Ureter (tissue), 1 donor: ENCODE measurements around the gene PIRT. TPM values are rescaled to one million over a fixed set of nuclear protein-coding genes. Genes with fewer than 3 reads are reported as not detected.
"Not testable (repeated sequence)": the region's sequence is repeated elsewhere in the genome, so short reads cannot be mapped to it uniquely, and the experiment has no call there.

Source experiments
- DNase-seq: peaks from one replicate; pipeline ENCODE4 v3.0.0-alpha.2; 2020; ENCODE audit warnings: low spot score
- total RNA-seq: library from RNA; stranded (reverse); gene quantifications from one replicate; pipeline ENCODE4 v1.2.4, GENCODE V29; 2023
- donor health status: DM: yes; HTN: yes; CAD: no.

PIRT gene
- not detected for total RNA-seq

DNA sequence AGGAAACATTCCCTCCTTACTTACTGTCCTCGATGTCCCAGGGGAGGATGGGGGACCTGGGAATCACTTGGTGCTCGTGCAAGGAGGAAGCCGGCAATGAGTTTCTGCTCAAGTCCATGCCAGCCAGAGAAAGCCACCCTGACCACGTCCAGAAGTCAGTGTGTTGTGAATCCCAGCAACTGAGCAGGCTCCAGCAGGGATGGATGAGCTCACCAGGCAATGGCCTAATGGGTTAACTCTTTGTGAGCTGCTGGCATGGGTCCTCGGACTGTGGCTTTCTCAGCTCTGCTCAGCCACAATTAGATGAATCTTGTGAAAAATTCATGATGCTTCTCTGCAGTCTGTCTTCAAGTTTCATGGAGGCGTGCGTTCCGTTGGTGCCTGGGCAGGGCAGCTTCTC is at the start of gene PIRT:
TSS of gene PIRT (minus strand) at position 167 of the 400 bp plus-strand sequence. CDS start 12,442 bp downstream, outside the sequence.
- no peak for DNase-seq

DNA sequence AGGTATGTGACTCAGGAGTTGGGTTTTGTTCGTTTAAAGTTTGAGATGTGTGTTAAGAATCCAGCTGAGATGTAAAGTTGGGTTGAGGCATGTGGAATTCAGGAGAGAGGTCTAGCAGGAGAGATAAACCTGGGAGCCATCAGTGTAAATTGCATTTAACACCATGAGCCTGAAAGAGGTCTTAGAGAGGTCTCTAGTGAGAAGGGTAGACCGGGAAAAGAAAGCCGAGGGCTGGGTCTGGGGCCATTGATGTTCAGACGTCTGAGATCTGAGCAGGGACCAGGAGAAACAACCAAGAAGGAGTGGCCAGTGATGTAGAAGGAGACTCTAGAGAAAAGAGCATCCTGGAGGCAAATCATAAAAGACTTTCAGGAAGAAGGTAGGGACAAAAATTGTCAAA is 44.1 kb upstream of the PIRT start:
- no peak for DNase-seq

DNA sequence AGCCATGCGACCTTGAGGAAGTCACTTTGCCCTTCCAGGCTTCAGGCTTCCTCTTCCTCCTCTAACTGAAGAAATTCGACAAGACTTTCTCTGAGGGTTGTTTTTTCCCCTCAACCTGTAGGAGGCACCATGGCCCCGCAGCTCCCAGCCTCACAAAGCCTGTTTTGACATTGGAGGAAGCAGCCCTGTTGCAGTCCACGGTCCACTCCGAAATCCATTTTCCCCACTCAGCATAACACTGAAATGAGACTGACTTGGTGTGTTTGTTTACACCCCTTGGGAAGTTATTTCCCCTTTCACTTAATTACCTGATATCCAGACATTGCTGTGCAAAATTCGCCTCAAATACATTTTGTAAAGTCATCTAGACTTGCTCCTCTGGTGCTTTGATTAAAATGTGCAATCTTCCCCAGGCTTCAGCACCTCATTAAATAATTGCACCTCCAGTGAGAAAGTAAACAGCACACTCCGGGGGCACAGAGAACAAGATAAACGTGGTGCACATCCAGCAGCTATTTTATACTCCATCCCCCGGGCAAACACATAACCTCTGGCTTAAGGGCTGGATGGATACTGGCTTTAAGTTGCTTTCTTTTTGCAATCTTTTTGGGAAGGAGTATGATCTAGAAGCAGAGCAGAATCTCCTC is 41.4 kb upstream of the PIRT start:
- peak; percentile 63 for DNase-seq

DNA sequence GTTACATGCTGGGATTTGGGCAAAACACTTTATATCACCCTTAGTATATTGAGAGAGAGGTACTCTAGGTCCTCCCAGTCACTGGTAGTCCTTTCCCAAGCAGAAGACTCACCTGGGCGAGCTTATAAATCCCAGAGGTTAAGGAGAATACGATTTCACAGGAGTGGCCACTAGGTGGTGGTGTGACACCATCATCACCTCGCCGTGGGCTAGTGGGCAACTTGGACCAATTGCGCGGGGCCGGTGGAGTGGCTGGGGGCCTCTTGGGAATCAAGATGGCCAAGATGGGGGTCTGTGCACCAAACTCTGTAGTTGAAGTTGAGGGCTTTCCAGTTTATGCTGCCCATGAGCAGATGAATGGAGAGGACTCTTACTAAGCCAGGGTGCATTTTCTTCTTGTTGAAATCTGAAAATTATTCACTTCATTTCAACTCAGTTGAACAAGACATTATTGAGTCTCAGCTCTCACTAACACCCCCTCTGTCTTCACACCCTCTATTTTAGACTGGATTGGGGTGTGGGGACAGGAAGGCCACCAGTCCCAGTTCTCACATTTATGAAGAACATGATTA is 38.2 kb upstream of the PIRT start:
- DNase-seq: no peak

DNA sequence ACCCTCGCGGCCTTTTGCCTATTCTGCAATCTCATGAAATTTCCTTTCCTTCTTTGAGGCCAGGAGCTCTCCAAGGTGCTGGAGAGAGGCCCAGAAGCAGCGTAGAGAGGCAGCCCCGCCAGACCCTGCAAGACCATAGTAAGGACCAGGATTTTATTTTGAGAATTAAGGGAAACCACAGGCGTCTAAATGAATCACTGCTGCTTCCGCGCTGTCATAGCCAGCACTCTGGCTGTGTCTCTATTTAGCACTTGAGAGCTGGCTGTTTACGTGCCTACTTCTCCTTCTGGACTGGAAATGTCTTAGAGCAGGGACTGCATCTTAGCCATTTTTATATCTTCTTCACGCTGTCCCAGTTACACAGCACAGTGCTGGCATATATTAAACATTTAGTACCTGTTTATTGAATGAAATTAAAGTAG is 37.6 kb upstream of the PIRT start:
- DNase-seq: no peak

DNA sequence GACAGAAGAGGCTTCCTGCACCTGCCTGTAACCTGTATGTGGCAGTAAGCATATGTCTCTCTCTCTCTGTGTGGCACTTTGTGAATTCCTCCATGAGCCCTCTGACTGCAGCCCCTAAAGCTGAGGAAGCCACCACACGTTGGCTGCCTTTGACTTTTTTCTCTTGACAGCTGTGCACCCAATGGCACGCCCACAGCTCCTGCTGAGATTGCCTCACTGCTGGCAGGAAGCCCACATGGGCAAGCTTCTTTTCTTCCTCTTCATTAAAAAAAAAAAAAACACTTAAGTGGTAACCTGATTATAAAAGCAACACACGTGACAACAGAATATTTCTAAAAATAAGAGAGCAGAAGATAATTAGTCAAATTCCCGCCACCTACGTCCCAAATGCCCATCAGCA is 34.0 kb upstream of the PIRT start:
- DNase-seq: no peak

DNA sequence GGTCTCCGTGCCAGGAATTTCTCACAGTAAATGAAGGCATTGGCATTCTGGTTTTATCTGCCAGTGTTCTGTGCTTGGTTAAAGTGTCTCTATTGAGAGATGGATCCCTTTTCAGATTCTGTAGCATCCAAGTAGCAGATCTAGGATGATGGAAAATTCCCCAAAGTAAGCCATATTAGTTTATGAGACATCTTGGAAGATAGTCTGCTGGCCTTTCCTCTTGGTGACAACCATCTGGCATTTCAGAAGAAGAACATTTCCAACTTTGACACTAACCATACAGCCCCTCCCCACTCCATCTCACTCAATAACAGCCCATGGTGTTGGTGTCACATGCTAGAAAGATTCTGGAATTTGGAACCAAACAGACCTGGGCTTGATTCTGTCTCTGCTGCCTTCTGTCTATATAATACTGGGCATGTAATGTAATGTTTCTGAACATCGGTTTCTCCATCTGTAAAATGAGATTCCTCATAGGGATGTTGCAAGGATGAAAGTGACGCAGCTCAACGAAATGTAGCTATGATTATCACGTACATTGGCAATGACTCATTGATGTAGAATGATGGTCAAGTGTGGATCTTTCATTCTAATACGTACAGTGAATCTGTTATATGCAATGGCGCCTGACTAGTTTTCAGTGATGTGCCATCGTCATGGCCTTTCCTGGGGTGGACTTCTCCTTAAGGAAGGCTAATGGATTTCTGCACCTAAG is 32.6 kb upstream of the PIRT start:
- no peak for DNase-seq

DNA sequence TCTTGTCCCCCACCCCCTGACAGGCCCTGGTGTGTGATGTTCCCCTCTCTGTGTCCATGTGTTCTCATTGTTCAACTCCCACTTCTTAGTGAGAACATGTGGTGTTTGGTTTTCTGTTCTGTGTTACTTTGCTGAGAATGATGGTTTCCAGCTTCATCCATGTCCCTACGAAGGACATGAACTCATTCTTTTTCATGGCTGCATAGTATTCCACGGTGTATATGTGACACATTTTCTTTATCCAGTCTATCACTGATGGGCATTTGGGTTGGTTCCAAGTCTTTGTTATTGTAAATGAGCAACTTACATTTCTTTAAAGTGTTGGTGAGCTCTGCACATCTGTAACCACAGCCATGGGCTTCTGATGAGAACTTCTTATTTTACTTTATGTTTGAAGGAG is 30.9 kb upstream of the PIRT start:
- not testable (repeated sequence) for DNase-seq

DNA sequence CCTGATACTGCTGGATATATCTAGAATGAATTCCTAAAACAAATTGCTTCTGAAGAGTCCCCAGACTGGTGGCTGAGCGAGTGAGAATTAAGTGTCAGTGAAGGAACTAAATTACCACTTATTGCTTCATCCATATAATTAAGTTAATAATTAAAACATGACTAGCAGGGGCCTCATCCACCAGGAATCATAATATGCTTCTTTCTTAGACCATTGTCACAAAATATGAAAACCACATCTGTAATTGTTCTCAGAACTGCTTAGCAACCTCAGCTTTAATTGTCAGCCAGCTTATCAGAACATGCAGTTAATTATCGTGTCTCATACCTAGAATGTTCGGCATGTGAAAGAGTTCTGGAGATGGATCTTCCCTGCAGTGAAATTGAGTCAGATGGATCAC is 21.2 kb upstream of the PIRT start:
- DNase-seq: no peak

DNA sequence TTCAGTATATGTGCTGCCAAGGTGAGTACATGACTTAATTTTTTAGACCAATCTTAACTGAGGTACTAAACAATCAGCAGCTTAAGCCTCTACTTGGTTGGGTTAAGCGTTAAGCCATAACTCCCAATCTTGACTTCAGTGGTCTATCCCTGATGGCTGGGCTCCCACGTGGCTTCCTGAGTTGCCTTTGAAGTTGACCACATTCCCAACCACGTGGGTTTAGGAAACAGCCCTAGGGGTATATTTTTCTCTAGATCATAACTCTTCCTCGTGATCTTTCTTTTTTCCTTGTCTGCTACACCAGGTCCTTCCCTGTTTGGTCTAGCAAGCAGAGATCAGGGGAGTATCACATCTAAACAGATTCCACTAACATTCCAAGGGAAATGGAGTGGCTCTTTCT is 20.1 kb upstream of the PIRT start:
- DNase-seq: no peak

DNA sequence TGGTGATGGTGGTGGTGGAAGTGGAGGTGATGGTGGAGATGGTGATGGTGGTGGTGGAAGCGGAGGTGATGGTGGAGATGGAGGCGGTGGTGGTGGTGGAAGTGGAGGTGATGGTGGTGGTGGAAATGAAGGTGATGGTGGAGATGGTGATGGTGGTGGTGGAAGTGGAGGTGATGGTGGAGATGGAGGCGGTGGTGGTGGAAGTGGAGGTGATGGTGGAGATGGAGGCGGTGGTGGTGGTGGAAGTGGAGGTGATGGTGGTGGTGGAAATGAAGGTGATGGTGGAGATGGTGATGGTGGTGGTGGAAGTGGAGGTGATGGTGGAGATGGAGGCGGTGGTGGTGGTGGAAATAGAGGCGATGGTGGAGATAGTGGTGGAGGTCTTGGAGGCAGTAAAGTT is 8.7 kb upstream of the PIRT start:
- not testable (repeated sequence) for DNase-seq

DNA sequence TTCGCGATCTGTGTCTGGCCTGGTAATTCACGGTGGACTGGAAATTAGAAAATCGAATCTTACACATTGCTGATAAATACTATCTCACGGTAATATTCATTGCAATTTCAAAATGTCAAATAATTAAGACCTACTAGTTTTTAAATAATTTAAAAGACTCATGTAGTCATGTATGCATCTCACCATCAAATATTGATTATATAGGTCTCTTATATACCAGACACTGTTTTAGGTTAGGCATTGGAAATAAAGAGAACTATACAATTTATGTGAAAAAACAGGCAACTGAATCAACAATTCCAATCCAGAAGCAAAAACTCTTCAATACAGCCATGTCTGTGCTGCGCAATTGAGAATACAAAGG is 7.5 kb upstream of the PIRT start:
- DNase-seq: no peak

DNA sequence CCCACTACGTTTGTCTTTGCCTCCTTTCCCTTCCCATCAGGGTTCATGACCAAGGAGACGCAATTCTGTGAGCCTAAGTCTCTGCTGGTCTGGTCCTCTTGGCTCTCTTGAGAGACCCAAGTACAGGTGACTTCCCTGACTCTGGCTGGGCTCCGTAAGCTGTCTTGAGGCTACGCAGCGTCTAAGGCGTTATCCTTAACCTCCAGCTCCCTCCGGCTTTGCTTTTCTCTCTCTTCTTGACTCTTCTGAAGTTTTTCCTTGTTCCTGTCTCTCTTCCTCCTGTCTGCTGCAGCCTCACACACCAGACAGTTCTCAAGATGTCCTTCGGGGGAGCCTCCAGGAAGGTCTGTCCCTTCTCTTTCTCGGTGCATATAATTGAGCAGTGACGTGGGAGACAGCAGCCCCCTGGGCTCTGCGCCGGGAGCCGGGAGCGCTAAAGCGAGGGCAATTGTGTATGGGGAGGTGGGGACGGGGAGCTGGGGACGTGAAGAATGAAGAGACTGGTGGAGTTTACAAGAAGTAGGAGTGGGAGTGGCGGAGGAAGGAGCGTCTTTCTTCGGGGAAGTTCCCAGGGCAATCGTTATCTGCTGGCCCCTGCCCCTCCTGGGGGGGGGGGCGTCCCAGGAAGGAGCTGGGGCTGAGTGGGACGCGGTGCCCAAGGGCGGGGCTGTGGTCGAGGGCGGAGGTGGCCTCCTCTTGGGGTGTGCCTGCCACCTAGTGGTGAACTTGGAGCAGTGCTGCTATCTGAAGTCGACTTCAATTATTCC is 6.9 kb upstream of the PIRT start:
- DNase-seq: peak; percentile 86

DNA sequence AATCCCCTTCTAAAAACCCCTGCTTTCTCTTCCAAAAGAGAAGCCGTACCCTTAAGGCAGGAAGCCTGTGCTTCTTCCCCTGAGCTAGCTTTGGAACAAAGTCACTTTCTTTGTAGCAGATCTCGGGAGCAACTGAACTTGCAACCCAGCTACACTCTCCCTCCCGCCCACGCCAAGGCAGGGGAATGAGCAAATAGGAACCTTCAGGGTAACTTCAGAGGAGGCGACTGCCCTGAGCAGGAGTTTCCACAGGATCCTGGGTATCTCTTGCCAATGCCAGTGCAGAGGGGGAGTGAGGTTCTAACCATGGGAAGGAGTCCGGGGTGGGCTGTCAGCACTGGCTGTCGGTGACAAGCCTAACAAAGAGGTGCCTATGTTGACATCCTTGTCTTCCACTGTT is 5.9 kb upstream of the PIRT start:
- DNase-seq: no peak

DNA sequence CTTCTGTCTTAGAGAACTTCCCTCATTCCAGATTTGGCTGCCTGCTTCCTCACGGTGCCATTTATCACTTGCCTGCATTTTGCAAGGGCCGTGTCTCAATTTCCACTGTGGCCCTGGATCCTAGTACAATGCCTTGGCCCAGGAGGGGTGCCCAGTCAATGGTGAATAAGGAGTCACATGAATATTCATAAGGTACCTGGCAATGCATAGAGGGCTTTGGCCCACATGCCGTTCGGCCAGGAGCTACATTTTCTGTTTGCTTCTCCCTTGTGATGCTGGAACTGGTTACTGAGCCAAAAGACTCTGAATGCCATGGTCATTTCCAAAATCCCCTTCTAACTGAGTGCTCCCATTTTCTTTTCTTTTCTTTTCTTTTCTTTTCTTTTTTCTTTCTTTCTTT is 4.8 kb upstream of the PIRT start:
- DNase-seq: no peak

DNA sequence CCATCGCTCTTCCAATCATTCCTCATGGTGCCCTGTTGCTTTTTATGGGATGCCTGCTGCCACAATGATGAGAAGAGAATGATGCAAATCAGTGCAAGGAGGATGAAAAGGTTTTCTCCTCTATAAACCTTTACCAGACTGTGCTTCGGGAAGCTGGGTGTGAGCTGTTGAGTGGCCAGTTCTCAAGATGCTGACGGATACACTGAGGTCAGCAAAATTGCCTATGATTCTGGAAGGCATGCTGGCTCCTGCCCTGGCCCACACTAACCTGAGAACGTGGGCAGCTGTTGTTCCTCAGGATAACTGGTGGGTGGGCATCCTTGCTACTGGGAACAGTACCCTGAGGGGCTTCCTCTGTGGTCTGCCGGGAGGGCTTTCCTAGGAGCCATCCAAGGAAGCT is 795 bp upstream of the PIRT start:
- DNase-seq: no peak

DNA sequence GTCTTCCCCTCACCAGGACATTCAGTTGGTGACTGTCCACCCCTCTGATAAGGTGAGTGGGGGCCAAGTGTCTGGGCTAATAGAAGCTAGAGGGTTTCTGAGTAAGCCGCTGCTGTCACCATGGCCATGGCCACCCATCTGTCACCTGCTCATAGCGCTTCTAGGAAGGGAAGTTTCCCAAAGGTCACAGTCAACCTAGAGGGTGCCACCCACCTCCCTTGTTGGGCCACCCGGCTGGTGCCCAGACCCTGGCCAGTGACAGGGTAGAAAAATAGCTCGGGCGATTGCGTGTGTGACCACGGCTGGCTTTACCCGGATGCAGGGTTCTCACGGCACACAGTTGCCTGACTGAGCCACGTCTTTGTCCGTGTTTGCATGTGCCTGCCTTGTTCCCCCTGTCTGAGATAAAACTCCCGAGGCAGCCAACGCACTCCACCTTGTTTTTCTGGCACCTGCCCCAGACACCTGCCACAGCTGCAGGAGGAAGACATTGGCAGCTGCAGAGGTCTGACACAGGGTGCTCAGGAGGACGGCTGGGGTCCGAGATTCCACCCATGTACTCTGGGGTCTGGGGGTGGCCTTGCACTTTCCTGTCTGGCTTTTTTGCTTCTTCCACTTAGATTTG is 809 bp downstream of the PIRT start:
- DNase-seq: no peak

DNA sequence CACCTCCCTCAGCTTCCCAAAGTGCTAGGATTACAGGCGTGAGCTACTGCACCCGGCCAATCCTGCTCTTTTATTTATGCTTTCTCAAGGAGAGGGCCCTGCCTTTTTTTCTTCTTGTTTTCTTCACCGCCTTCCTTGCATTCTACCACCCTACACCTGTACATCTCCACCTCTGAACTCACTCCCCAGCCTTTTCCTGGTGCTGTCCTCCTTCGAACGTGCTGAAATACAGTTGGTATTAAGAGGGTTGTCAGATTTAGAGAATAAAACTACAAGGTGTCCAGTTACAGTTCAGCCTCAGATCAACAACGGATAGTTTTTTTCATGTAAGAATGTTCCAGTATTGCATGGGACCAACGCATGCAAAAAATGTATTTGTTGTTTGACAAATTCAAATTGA is 1.7 kb downstream of the PIRT start:
- no peak for DNase-seq

DNA sequence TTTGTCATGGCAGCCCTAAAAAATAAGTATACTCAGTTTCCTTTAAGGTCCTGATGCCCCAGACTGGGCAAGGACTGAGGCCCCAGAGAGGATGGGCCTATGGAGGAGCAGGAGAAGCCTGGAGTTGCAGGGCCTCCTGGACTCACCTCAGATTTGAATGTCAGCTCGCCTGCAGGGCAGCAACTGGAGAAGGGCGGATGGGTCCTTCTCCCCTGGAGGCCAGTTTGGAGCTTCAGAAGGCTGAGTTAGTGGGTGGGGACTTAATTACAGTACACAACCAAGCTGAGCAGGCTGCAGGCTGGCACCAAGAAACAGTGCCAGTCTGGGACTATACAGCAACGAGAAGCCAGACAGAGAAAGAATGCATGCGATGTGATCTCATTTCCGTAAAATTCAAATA is 6.2 kb downstream of the PIRT start:
- no peak for DNase-seq

DNA sequence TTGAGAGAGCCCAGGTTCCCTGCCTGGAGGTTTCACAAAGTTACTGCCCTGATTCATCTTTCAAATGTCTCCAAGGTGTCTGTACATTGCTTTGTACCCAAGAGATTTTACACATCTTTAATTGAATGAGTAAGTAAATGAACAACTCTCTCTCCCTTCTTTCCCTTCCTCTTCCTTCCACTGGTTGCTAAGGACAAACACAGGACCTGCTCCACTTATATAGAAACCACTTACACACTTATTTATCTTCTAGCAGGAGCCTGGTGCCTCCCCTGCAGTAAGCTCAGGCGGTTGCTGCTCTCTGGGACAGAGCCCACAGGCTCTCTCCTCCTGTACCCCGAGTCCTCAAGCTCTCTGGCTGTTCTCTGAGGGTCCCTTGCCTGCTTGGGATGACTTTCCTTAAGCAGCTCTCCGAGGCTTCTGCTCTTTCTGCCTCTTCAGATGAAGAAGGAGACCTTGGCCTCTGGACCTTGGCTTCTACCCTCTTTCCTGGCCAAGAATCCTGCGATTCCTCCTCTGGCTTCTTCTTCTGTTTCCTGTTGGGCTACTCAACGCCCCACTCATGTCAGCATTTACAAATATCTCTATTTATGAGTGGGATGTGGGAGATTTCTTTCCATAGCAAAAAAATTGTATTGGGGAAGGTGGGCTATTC is 9.9 kb downstream of the PIRT start:
- no peak for DNase-seq

DNA sequence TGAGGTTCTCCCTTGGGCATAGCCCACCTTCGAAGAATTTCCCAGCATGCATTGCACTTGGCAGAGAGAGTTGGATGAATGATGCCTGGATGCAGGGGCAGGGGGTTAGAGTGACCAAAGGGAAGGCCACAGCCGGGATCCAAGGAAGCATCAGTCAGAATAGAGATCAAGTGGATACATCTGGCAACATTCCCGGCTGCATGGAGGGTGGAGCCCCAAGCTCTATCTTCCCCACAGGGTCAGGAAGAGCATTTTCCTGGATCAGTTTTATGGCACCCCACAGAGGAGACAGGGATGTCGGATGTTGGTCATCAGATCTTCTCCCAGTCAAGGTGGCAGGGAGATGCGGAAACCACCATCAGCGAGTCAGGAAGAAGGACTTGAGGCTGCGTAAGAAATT is 13.0 kb downstream of the PIRT start:
- DNase-seq: no peak

DNA sequence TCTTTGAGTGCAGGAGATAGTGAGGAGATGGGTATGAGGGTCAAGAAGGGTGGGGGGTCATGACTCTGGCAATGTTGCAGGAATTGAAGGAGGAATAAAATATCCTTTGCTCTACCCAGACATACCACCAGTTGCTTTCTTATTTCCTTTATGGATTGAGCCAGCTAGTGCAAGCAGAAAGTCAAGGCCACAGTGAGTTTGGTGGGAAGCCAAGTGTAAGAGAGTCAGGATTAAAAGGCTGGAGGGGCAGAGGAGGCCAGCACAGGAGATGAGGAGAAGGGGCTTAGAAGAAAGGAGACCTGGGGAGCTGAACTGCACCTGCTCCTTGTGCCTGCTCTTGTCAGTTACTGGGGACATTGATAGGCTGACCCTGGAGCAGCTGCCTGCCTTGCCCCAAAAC is 16.1 kb downstream of the PIRT start:
- no peak for DNase-seq
